HL-60 (cell line): ENCODE results near the gene VAV2.

Experiments used
- SPI1 ChIP-seq: IDR thresholded peaks from 2 replicates; pipeline ENCODE4 v1.6.1; 2012; ENCODE audit warnings: low read depth, mild to moderate bottlenecking, borderline replicate concordance
- TF ChIP-seq, protein P1 (sequence below): IDR thresholded peaks from one replicate; pipeline ENCODE4 v1.5.1; 2011; ENCODE audit warnings: low read length, control low read depth, inconsistent platforms; ENCODE audit not compliant: insufficient read depth

GRCh38 chr9:133733421-133733795 is 258.7 kb downstream of the VAV2 start:
- TF ChIP-seq, protein P1, sequence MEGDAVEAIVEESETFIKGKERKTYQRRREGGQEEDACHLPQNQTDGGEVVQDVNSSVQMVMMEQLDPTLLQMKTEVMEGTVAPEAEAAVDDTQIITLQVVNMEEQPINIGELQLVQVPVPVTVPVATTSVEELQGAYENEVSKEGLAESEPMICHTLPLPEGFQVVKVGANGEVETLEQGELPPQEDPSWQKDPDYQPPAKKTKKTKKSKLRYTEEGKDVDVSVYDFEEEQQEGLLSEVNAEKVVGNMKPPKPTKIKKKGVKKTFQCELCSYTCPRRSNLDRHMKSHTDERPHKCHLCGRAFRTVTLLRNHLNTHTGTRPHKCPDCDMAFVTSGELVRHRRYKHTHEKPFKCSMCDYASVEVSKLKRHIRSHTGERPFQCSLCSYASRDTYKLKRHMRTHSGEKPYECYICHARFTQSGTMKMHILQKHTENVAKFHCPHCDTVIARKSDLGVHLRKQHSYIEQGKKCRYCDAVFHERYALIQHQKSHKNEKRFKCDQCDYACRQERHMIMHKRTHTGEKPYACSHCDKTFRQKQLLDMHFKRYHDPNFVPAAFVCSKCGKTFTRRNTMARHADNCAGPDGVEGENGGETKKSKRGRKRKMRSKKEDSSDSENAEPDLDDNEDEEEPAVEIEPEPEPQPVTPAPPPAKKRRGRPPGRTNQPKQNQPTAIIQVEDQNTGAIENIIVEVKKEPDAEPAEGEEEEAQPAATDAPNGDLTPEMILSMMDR, result no peak
- no peak for TF ChIP-seq SPI1
